GM18526 (cell line): ENCODE data around the gene SMOC2.

Experiments used
- POLR2A ChIP-seq: IDR thresholded peaks from 3 replicates; pipeline ENCODE4 v1.6.1; 2011; ENCODE audit not compliant: insufficient read length; ENCODE audit errors: extremely low read depth

Gene SMOC2

DNA sequence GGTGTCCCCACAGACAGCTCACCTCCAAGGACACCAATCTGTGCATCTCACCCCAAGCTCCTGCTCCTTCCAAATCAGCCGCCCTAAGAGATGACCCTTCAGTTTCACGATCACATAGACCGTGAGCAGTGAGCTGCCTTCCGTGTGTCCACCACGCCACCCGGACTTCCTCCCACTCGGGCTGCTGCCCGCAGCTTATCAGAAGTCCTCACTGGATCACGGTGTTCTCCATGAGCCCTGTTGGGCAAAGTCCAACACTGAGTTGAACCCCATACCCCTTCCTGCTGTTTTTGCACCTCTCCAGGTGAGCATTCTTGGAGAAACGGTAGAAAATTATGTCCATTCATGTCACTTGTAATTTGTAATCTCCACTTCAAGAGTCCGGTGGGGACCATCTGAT lies 234.4 kb downstream of the SMOC2 start:
- TF ChIP-seq POLR2A = no peak

DNA sequence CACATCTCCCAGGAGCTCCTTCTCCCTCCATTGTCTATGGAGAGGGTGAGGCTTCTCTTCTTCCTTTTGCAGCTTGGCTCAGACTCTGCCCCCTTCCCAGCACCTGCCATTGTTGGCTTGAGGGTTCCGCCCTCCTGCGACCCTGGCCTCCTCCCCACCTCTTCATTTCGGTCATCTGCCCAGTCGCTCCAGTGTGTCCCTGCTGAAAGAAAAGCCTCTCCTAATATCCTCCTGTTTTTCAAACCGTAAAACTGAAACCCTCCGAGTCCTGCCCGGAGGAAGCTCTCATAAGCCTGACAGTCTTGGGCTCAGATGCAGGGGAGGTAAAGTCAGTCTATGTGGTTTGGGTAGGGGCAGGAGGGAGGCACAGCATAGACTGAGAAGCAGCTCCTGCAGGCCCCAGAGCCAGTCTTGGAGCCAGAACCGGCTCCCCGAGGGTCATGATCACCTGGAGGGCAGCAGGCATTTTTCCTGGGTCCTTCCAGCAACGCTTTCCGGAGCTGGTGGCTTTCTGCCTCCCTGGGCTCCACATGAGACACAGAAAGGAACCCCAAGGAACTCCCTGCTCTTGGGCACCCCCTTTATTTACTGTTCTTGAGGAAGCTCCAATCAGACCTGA lies 235.1 kb downstream of the SMOC2 start:
- TF ChIP-seq POLR2A = no peak

DNA sequence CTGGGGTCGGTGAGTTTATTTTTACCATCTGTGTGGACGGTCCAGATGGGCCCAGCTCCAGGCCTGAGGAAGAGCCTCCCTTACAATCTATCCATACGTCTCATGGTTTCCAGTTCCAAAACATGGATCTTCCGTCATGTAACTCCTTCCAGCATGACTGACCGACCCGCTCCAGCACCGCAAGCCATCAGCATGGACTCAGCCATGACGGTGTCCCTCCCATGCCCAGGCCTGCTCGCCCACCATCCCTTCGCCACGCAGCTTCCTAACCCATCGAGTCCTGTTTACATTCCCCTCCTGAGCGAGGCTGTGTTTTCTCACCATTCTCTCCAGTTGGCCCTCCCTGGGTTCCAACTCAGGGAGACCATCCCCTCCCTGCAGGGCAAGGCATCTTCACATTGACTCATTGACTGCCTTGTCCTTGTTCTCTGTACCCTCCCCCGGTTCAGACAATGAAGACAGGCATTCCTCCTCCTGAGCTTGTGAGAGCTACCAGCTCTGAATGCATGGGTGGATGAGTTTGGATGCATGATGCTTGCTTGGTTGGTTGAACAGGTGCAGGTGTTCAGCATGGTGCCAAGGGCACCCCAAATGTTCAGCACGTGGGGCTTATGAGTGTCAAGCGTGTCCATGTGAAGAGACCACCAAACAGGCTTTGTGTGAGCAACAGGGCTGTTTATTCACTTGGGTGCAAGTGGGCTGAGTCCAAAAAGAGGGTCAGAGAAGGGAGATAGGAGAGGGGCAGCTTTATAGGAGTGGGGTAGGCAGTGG lies 235.8 kb downstream of the SMOC2 start:
- TF ChIP-seq POLR2A = no peak

DNA sequence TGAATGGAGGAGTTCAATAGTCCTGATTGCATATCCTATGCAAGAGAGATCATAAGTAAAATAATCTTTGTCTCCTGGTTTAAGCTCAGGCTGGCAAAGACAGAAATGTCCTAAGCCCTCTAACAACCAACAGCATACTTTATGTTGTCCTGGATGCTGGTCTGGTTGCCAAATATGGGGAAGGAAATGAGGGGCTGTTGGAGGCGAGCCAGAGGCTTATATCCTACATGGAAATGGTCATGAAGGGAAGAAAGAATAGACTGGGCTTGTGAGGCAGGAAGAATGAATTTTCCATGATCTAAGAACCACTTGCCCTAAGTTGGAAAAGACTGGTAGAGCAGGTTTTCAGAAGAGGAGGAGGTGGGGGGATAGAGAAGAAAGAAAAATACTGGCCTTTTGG lies 237.1 kb downstream of the SMOC2 start:
- no peak for TF ChIP-seq POLR2A

DNA sequence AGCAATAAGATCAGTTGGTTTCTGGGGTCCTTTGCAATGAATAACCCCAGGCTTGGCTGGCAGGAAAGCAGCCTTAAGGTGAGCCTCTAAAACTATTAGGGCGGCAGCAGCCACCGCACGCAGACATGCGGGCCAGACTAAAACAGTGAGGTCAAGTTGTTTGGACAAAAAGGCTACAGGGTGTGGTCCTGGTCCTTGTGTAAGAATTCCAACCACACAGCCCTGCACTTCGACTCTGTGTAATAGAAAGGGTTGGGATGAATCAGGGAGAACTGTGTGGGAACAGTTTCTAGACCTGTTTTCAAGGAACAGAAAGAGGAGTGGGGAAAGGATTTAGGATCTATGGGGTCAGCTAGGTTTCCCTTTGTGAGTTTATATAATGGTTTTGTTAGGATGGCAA lies 237.6 kb downstream of the SMOC2 start:
- TF ChIP-seq POLR2A = no peak

DNA sequence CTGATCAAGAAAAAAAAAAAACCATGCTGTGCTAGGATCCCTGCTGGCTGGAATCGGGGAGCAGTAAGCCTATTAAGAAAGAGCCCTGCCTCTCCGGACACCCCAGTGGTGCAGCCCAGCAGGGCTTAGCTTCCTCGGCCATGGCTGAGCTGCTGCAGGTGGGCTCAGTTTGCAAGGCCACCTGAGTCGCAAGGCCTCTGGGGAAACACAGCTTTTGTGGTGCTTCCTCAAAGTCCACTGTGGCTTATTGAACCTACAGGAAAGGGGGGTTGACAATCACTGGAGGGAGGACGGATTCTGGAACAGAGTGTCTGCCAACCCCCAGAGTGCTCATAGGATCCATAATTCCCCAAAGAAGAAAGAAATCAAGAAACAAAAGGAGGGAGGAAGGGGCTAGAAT lies 240.8 kb downstream of the SMOC2 start:
- TF ChIP-seq POLR2A = no peak

DNA sequence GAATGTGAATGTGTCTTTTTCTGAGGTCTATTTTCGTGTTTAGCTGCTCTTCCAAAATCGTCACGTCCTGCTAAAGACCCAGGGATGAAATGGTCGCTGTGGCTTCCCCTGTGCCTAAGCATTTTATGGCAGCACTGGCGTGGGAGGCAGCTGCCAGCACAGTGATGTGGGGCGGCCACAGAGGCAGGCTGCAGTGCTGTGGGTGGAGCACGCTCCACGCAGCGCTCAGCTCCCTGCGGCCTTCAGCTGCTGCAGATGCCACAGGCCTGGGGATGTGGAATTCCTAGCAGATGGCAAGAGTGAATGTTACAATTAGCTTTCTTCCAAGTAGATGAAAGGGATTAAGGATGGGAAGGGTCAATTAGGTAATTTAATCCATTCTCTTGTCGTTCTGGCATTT lies 242.6 kb downstream of the SMOC2 start:
- TF ChIP-seq POLR2A = no peak

DNA sequence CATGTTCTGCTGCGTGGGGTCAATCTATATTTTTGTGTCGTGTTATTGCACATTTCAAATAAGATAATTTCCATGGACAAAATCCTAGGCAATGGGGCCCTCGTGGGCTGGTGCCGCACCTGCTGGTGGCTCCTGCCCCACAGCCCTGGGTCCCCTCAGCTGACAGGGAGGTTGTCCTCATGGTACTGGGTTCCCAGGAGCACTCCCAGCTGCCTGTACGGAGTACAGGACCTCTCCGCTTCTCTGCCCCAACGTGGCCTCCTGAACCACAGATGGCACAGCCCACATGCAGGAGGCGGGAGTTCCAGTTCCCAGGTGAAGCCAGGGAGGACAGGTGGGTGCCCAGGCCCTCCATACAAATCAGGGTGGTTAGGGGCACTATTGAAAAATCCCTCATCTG lies 243.5 kb downstream of the SMOC2 start:
- TF ChIP-seq POLR2A = no peak

DNA sequence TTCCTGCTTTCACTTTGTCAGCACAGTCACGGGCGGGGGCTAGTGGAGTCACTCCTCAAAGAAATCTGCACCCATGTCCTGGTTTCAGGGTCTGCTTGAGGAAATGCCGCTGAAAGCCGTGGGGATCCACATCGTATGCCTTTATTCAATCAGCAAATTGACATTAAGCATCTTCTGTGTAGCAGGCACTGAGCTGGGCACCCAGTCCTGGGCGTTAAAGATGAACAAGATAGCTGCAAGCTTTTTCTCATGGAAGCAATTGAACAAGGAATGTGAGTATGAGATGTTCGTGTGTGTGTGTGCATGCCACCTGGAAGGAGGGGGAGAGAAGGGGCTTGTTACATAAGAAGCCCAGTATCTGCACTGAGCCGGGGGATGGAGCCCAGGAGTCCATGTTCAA lies 243.9 kb downstream of the SMOC2 start:
- no peak for TF ChIP-seq POLR2A

DNA sequence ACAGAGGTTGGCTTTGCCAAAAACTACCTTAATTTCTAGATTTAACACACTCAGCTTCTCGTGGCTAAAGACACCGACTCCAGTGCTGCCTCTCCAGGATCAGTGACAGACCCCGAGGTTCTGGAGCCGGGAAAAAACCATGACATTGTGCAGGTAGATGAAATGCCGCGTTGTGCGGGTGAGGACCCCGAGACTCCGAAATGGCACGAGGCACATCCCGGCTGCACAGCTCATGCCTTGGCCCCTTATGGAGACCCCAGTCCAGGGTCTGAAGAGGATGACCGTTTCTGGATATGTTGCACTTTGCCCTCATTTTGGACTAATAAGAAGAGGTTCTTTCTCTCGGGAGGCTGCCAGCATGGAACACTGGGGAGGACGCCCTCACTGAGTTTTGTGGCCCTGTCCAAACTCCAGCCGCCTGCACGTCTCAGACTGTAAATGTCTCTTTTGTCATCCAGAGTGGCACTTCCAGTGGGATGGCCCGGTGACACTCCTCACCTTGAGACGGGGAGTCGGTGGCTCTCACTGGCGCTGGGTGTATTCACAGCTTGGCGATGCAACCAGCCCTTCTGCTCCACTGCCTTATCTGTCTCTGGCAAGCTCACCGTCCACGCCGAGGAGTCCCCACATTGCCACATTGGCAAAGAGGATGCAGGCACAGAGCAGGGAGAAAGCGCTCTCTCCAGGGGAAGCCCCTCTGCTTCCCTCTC lies 245.2 kb downstream of the SMOC2 start:
- TF ChIP-seq POLR2A = no peak

DNA sequence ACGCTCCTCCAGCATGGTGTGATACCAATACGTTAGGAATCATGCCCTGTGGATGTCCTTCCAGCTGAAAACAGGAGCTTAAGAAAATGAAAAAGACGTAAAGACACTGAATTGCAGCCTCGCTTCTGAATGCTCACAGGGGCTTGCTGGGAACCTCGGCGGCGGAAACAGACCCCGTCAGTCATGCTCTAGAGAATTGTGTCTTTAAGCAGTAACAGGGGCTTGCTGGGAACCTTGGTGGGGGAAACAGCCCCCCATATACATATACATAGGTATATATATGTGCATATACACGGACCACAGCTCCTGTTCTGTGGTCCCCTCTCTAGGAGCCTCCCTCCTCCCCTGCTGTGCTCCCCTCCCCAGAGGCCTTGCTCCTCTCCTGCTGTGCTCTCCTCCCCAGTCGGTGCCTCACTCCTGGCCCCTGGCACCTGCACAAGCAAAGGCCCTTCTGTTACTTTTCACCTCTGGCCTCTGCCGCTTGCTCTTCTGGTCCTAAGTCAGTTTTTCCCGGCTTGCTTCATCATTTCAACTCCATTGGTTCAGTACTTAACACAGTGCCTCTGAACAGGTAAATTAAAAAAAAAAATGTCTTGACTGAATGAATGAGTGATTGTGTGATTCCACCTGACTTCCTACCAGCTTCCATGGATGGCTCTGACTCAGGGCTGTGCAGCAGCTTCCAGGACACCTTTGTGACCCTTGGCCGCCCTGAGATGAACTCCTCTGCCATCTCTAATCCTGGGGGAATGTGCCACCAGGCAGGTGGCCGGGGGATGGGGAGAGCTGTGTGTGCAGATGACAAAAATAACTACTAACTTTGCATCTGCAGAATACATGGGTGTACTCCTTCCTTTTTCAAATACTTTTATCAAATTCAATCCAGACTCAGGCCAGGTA lies 246.1 kb downstream of the SMOC2 start:
- TF ChIP-seq POLR2A = no peak

DNA sequence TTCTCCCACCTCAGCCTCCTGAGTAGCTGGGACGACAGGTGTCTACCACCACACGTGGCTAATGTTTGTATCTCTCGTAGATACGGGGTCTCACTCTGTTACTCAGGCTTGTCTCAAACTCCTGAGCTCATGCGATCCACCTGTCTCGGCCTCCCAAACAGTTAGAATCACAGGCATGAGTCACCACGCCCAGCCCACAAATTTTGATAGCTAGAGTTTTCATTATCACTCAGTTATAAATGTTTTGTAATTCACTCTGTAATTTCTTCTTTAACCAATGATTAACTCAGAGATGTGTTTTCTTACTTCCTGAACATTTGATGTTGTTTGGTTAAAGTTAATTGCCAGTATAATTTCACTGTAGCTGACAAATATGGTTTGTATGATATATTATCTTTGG lies 249.3 kb downstream of the SMOC2 start:
- no peak for TF ChIP-seq POLR2A

DNA sequence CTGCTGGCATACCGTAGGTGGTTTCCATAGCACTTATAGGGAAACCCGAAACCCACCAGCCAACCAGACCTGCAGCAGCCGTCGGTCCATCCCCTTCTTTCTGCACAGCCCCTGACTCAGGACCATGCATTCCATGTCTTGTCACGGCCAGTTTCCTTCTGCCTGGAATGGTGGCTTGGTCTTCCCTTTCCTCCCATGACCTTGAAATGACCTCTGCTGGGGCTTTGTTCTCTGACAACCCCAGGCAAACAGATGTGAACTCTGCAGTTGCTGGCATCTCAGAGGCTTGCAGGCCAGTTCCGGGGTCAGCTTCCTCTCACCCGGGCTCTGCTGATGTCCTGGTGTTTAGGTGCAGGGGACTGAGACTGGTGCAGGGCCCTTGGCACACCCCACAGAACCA lies 250.8 kb downstream of the SMOC2 start:
- no peak for TF ChIP-seq POLR2A

DNA sequence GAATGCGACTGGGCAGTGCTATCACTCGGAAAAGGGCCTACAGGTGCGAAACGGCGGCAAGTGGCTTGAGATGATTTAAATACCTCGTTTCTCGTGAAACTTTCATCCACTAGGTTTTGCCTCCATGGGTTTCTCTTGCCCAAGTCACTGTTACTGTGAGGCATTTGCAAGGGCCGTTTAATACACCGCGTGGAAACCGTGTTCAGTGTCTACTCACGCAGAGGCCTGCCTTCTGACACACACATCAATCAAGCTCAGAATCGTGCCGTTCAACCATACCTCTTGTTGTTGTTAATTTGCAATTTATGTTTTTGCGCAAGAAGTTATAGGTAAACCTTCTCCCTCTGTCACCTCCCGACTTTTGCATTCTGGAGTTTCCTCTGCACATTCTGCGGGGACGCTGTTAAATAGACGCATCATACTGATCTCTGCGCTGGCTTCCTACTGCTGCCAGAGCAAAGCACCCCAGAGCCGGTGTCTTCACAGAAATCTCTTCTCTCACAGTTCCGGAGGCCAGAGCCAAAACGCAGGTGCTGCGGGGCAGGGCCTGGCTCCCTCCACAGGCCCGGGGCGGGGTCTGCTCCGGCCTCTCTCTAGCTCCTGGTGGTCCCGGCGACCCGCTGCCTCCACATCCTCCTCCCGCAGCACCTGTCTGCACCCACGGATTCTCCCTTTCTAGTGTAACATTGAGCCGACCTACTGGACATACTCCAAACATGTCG lies 251.4 kb downstream of the SMOC2 start:
- no peak for TF ChIP-seq POLR2A

DNA sequence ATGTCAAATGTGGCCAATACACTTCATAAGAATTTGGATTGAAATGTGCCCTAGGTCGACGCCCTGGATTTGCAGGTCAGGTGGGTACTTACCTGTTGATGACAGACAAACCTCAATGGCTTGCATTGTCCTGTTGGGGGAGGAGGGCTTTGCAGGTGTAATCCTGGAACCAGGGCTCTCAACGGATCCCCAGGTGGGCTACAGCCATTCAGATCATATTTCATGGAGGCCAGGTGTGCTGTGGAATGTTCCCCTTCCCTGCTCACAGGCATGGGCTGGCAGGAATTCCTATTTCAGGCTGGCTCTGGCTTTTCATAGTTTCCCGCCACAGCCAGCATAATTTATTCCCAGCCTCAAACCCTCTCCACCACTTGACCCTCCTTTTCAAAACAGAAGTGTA lies 254.7 kb downstream of the SMOC2 start:
- TF ChIP-seq POLR2A = no peak
